ENCODE measurements around the gene LRRC14B.

GRCh38 chr5:162190-162564 lies 29.1 kb upstream of the LRRC14B start:
- no peak for TF ChIP-seq POLR2A (IDR thresholded peaks at IDR 0.05)
- TF ChIP-seq, protein P1, sequence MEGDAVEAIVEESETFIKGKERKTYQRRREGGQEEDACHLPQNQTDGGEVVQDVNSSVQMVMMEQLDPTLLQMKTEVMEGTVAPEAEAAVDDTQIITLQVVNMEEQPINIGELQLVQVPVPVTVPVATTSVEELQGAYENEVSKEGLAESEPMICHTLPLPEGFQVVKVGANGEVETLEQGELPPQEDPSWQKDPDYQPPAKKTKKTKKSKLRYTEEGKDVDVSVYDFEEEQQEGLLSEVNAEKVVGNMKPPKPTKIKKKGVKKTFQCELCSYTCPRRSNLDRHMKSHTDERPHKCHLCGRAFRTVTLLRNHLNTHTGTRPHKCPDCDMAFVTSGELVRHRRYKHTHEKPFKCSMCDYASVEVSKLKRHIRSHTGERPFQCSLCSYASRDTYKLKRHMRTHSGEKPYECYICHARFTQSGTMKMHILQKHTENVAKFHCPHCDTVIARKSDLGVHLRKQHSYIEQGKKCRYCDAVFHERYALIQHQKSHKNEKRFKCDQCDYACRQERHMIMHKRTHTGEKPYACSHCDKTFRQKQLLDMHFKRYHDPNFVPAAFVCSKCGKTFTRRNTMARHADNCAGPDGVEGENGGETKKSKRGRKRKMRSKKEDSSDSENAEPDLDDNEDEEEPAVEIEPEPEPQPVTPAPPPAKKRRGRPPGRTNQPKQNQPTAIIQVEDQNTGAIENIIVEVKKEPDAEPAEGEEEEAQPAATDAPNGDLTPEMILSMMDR (IDR thresholded peaks at IDR 0.05): no peak

All from right lobe of liver (tissue), 4 donors.